ENCODE measurements around the gene DUOX1. TPM values are rescaled to one million over a fixed set of nuclear protein-coding genes. Genes with fewer than 3 reads are reported as not detected.

Gene DUOX1
- total RNA-seq, 4 donors from 2014 or later, result 1.5 to 4.2 (median 3.9) TPM

- WGBS, 2 donors, result 86 to 89% methylated on average over 3 of the region's 3 CpGs
- no peak for DNase-seq (ENCODE audit: low spot score in 2 of 2)
- no peaks in the 10 kb centered on the region for H3K9me3 ChIP-seq
- H3K27ac ChIP-seq, result peak overlapping the region in 1 of 4 donors; percentile 98
- peaks cover 0 to 15% (median 2%) of the 10 kb centered on the region in 4 donors for H3K4me1 ChIP-seq
- TF ChIP-seq POLR2A (IDR thresholded peaks at IDR 0.05) (no peak), EP300 (IDR thresholded peaks at IDR 0.05) (no peak), CTCF (IDR thresholded peaks at IDR 0.05) (no peak)
- H3K36me3 ChIP-seq, result no peaks in the 10 kb centered on the region
- H3K27me3 ChIP-seq, result no peaks in the 10 kb centered on the region
- H3K4me3 ChIP-seq, result peak overlapping the region in 1 of 4 donors; percentile 68
Measured at GRCh38 chr15:45197512-45197911, 67.7 kb downstream of the DUOX1 start.

GRCh38 chr15:45198337-45199135 is 68.7 kb downstream of the DUOX1 start:
- peak overlapping the region; percentile 97 to 100 (median 98) for H3K27ac ChIP-seq
- no peaks in the 10 kb centered on the region for H3K27me3 ChIP-seq
- H3K36me3 ChIP-seq, result no peaks in the 10 kb centered on the region
- peaks cover 0 to 26% (median 7%) of the 10 kb centered on the region in 4 donors for H3K4me1 ChIP-seq
- WGBS, 2 donors, result 0 to 1% methylated on average over 42 of the region's 42 CpGs
- peak; percentile 93 to 98 for DNase-seq (ENCODE audit: low spot score in 2 of 2)
- no peaks in the 10 kb centered on the region for H3K9me3 ChIP-seq
- TF ChIP-seq CTCF (IDR thresholded peaks at IDR 0.05), result peak; percentile 64 to 89 (median 84)
- peak; percentile 93 to 96 for TF ChIP-seq POLR2A (IDR thresholded peaks at IDR 0.05)
- peak; percentile 36 to 99 for TF ChIP-seq EP300 (IDR thresholded peaks at IDR 0.05)
- H3K4me3 ChIP-seq, result peak overlapping the region; percentile 68 to 88 (median 78)

GRCh38 chr15:45199136-45199810 is 69.5 kb downstream of the DUOX1 start:
- no peaks in the 10 kb centered on the region for H3K9me3 ChIP-seq
- TF ChIP-seq POLR2A (IDR thresholded peaks at IDR 0.05) (no peak), CTCF (IDR thresholded peaks at IDR 0.05) (peak in 1 of 5 experiments; percentile 0), EP300 (IDR thresholded peaks at IDR 0.05) (no peak)
- H3K27me3 ChIP-seq, result no peaks in the 10 kb centered on the region
- DNase-seq (ENCODE audit: low spot score in 2 of 2), result peak in 1 of 2 donors; percentile 37
- no peaks in the 10 kb centered on the region for H3K36me3 ChIP-seq
- H3K4me3 ChIP-seq, result peak overlapping the region; percentile 68 to 88 (median 78)
- H3K4me1 ChIP-seq, result peaks cover 0 to 32% (median 8%) of the 10 kb centered on the region in 4 donors
- WGBS, 2 donors, result 1 to 2% methylated on average over 25 of the region's 25 CpGs
- peak overlapping the region; percentile 97 to 100 (median 98) for H3K27ac ChIP-seq

GRCh38 chr15:45200001-45200798 is 70.4 kb downstream of the DUOX1 start:
- no peaks in the 10 kb centered on the region for H3K9me3 ChIP-seq
- WGBS, 2 donors, result 1% methylated on average over 34 of the region's 34 CpGs
- H3K4me1 ChIP-seq, result peaks cover 0 to 32% (median 8%) of the 10 kb centered on the region in 4 donors
- peak; percentile 97 to 100 for DNase-seq (ENCODE audit: low spot score in 2 of 2)
- H3K4me3 ChIP-seq, result peak overlapping the region; percentile 68 to 88 (median 78)
- H3K27ac ChIP-seq, result peak overlapping the region; percentile 97 to 100 (median 98)
- H3K27me3 ChIP-seq, result no peaks in the 10 kb centered on the region
- H3K36me3 ChIP-seq, result no peaks in the 10 kb centered on the region
- peak; percentile 64 to 84 for TF ChIP-seq POLR2A (IDR thresholded peaks at IDR 0.05)
- TF ChIP-seq EP300 (IDR thresholded peaks at IDR 0.05), result peak; percentile 52 to 98
- no peak for TF ChIP-seq CTCF (IDR thresholded peaks at IDR 0.05)

Data from tibial nerve (tissue), 4 donors.